AG10803 (cell line): ENCODE data around the gene TMOD1.
A peak's percentile ranks its signal among the peaks of the same experiment; 100 is the strongest.
"Not testable (repeated sequence)": the region's sequence is repeated elsewhere in the genome, so short reads cannot be mapped to it uniquely, and the experiment has no call there.

Experiments used
- DNase-seq: peaks from one replicate; pipeline ENCODE4 v3.0.0; 2010; ENCODE audit warnings: low read depth
- H3K4me3 ChIP-seq: 2 replicates; pipeline ENCODE4 v1.5.1; 2011; ENCODE audit warnings: mild to moderate bottlenecking, low read length, control low read depth
- TF ChIP-seq, protein P1 (sequence below): conservative IDR thresholded peaks from 2 replicates; pipeline ENCODE4 v1.5.1; 2011; ENCODE audit warnings: mild to moderate bottlenecking, low read length, control low read depth, inconsistent platforms

Gene TMOD1

DNA sequence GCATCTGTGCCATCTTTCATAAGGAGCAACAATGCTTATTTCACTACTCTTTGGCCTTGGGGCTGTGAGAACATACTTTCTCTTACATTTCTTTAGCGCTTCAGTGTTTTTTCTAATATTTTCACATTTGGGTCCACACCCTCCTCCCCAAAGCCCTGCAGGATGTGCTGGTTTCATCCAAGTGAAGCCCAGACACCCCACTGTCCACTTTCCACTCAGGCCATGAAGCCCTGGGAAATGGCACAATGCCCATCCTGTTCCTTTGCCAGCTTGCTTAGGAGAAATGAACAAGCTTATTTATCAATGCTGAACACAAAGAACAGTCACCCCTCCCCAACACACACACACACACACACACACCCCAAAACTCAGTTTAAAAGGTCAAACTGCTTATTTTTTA is 17.3 kb upstream of the TMOD1 start:
- no peak overlapping the region for H3K4me3 ChIP-seq
- no peak for DNase-seq
- TF ChIP-seq, protein P1, sequence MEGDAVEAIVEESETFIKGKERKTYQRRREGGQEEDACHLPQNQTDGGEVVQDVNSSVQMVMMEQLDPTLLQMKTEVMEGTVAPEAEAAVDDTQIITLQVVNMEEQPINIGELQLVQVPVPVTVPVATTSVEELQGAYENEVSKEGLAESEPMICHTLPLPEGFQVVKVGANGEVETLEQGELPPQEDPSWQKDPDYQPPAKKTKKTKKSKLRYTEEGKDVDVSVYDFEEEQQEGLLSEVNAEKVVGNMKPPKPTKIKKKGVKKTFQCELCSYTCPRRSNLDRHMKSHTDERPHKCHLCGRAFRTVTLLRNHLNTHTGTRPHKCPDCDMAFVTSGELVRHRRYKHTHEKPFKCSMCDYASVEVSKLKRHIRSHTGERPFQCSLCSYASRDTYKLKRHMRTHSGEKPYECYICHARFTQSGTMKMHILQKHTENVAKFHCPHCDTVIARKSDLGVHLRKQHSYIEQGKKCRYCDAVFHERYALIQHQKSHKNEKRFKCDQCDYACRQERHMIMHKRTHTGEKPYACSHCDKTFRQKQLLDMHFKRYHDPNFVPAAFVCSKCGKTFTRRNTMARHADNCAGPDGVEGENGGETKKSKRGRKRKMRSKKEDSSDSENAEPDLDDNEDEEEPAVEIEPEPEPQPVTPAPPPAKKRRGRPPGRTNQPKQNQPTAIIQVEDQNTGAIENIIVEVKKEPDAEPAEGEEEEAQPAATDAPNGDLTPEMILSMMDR, result no peak

DNA sequence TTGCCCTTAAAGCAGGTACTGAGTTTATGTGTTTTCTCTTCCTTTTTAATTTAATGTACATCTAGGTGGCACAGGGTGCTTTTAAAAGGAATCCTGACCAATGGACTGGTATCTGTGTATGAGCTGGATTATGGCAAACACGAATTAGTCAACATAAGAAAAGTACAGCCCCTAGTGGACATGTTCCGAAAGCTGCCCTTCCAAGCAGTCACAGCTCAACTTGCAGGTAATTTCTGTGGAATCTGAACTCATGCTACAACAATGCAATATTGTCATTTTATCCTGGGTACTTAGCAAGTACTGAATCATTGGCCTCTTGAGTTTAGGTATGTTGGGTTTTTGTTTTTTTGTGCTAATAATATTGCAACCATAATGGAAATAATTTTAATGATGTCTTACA is 14.4 kb upstream of the TMOD1 start:
- no peak for DNase-seq
- TF ChIP-seq, protein P1, result peak; percentile 30
- no peak overlapping the region for H3K4me3 ChIP-seq

DNA sequence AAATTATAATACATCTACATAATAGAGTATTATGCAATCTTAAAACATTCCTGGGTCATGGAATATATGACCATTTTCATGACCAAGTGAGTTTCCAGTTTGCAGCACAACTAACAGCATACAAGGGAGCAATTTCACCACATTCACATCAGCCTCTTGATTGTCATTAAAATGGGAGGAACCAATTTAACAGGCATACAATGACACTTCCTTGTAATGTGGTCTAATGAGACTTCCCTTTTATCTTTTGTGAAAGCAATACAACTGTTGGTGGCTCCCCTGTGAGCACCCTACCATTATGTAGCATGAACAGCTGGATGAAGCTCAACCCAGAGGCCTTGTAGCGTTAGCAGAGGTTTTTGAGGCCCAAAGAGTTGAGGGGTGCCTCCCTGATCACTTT is 13.6 kb upstream of the TMOD1 start:
- TF ChIP-seq, protein P1, result no peak
- DNase-seq, result no peak
- H3K4me3 ChIP-seq, result no peak overlapping the region

DNA sequence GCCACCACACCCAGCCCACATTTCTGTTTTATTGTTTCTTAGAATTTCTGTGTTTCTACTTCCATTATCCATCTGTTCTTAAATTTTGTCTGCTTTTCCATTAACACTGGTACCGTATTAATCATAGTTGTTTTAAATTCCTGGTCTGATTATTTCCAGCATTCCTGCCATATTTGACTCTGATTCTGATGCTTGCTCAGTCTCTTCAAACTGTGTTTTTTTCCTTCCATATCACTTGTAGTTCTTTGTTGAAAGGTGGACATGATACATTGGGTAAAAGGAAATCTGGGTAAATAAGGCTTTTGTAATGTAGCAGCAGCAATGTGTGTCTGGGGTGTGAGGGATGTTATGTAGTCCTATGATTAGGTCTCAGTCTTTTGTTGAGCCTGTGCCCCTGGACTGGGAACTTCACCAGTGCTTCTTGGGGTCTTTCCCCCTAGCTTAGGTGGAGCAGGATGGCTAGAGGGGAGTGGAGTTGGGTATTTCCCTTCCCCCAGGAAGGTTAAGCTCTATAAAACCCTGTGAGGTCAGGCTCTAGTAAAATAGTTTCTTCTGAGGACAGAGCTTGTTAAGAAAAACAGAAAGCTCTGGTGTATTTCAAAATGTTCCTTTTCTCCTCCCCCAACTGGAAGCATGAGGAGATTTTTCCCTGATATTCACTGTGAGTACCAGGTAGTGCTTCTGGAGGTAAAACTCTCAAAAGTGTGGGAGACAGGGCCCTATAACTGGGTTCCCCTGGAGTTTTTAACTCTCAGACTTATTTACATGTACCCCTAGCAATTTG is 10.1 kb upstream of the TMOD1 start:
- no peak for DNase-seq
- TF ChIP-seq, protein P1, result no peak
- H3K4me3 ChIP-seq, result no peak overlapping the region

DNA sequence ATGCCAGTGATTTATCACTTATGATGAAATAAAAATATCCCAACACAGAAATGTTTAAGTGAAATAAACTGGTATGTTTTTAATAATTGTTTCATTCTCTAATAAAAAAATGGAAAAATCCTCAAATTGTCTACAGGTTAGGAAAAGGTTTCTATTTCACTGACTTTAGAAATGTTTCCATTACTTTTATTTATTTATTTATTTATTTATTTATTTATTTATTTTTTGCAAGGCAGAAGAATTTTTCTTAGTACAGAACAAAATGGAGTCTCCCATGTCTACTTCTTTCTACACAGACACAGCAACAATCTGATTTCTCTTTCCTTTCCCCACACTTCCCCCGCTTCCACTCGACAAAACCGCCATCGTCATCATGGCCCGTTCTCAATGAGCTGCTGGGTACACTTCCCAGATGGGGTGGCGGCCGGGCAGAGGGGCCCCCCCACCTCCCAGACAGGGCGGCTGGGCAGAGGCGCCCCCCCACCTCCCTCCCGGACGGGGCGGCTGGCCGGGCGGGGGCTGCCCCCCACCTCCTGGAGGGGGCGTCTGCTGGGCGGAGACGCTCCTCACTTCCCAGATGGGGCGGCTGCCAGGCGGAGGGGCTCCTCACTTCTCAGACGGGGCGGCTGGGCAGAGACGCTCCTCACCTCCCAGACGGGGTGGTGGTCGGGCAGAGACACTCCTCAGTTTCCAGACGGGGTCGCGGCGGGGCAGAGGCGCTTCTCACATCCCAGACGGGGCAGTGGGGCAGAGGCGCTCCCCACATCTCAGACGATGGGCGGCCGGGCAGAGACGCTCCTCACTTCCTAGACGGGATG is 3.7 kb upstream of the TMOD1 start:
- not testable (repeated sequence) for DNase-seq, H3K4me3 ChIP-seq

DNA sequence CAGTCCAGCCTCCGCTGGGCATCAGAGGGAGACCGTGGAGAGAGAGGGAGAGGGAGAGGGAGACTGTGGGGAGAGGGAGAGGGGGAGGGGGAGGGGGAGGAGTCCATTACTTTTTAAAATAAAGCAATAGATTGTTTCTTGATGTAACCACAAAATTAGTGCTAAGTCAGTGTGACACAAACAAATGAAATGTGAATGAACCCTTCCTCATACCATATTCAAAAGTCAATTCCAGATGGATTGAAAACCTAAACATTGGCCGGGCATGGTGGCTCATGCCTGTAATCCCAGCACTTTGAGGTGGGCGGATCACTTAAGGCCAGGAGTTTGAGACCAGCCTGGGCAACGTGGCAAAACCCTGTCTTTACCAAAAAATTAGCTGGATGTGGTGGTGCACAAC is 2.6 kb upstream of the TMOD1 start:
- not testable (repeated sequence) for DNase-seq

DNA sequence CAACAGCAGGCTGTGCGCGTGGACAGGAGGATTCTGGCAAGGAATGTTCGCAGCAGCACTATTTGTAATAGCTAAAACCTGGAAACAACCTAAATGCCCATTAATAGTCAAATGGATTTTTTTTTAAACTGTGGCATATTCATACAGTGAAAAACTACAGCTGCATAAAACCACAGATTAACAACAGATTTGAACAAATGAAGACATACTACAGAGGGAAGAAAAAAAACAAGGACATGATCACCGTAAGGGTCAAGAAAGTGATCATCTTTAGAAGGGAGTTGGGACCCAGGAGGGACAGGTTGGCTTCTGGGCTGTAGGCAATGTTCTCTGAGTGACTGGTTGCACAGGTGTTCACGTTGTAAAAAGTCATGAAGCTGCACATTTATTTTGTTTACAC is 1.2 kb upstream of the TMOD1 start:
- DNase-seq, result no peak
- no peak overlapping the region for H3K4me3 ChIP-seq
- TF ChIP-seq, protein P1, result no peak

More for the DNA sequence above, 2.6 kb upstream of the TMOD1 start:
- H3K4me3 ChIP-seq, result not testable (repeated sequence)

DNA sequence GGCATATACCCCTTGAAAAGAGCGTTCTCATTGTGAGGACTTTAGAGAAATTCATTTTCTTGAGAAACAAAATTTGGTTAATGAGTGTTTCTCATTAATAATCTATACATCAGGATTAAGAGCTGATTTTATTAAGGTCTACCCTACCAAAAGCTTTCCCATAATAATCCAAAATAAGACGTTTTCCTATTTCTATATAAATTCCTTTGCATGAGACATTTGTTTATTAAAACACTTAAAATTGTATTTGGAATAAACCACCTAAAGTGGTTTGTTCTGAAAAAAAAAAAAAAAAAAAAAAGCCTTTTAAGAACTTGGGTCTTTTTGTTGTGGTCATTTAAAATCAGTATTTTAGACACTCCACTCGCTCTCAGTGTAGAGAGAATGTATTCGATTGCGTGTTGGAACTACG is 695 bp upstream of the TMOD1 start:
- no peak overlapping the region; the same call in 1 of the 2 replicates for H3K4me3 ChIP-seq
- TF ChIP-seq, protein P1, result no peak
- DNase-seq, result no peak
